Measurements from ENCODE around the gene CD180.

- no peak for TF ChIP-seq CTCF (IDR thresholded peaks at IDR 0.05; ENCODE audit: insufficient read depth, low read length)
- TF ChIP-seq REST (IDR thresholded peaks at IDR 0.05; ENCODE audit: insufficient replicate concordance, low read depth): no peak
- TF ChIP-seq POLR2AphosphoS5 (IDR thresholded peaks at IDR 0.05; ENCODE audit: low read depth): no peak
- no peak for TF ChIP-seq SPI1 (IDR thresholded peaks at IDR 0.05; ENCODE audit: borderline replicate concordance, low read depth)
- TF ChIP-seq GABPA (IDR thresholded peaks at IDR 0.05; ENCODE audit: low read depth): no peak
Observed at GRCh38 chr5:67163863-67164595, 32.6 kb downstream of the CD180 start.

Data from HL-60 (cell line).